GM21381 (cell line): ENCODE data around the gene GLYR1.

Experiments
- ATAC-seq: cut with Tn5 transposase; IDR thresholded peaks from one replicate; pipeline ENCODE4 v1.9.1; 2021; ENCODE audit warnings: mild to moderate bottlenecking, moderate library complexity; ENCODE audit not compliant: unreplicated experiment

The GLYR1 gene

DNA sequence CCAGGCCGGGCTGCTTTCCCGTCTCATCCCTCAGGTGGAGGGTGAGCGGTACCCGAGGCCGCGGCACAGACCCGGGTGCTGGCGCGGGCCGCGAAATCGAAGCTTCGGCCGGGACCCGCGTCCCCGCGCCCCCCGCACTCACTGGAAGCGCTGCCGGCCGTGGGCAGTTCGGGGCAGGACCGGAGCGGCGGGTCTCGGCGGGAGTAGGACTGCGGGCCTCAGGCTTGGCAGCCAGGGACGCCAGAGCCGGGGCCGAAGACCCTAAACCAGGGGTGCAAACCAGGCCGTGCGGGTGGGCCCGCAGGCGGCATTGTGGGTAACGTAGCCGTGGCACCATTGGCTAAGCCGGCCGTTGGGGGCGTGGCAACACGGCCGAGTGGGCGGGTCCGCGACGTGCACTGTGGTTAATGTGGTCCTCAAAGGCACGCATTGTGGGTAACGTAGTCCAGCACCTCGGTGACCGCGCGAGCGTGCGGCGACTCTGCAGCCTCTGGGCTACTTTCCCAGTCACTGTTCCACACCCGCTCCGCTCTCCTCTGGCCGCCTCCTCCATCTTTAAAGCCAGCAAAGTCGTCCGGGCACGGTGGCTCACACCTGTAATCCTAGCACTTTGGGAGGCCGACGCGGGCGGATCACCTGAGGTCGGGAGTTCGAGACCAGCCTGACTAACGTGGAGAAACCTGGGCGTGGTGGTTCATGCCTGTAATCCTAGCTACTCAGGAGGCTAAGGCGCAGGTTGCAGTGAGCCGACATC lies 80.0 kb downstream of the GLYR1 start, which contains the start of gene ZNF500:
ZNF500 (minus strand) TSS at position 288 of the 754 bp plus-strand sequence. CDS start 1,184 bp downstream, outside the sequence.
- peak; percentile 83 for ATAC-seq

DNA sequence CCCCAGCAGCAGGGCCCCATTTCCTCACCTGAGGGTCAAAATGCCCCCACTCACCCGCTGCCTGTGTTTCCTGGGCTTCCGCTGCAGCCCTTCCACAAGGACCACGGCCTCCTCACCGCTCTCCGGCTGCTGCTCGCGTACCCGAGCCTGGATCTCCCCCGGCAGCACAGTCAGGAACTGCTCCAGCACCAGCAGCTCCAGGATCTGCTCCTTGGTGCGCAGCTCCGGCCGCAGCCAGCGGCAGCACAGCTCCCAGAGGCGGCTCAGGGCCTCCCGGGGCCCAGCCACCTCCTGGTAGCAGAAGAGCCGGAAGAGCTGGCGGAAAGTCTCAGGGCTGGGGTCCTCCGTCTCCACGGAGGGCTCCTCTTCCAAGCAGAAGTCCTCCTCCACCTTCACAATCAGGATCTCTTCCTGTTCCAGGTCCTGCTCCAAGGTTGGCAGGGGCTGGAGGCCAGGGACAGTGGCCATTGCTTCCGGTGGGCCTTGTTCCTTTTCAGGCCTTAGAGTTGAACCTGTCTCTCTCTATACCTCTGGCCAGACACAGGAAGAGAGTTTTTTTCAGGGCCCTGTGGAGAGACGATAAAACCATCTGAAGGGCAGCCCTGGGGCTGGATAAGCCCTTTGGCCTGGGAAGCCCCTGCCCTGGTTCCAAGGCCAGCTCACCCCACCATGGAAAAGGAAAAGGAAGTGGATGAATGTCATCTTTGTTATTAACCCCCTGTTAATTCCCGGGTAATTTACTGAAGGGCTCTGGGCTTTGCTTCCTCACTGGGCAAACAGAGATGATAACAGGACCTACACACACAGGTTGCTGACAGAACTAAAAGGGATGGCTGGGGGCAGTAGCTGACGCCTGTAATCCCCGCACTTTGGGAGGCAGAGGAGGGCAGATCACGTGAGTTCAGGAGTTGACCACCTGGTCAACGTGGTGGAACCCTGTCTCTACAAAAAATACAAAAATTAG lies 81.3 kb downstream of the GLYR1 start:
- ATAC-seq: no peak

DNA sequence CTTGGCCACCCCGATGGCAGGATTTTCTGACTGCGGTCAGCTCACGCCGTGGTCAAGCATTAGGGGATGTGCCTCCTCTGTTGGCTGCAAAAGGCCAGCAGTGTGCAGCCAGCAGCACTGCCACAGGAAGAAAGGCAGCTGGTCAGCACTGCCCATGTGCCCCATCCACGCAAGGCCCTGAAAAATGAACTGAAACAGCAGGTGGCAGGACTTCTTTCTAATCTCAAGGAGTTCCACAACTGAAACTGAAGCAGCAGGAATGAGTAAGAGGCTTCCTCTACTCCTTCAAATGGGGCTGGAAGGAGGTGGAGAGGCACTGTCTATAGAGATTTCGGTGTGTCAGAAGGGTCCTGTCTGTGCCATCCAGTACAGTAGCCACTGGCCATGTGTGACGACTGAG lies 83.3 kb downstream of the GLYR1 start:
- no peak for ATAC-seq

DNA sequence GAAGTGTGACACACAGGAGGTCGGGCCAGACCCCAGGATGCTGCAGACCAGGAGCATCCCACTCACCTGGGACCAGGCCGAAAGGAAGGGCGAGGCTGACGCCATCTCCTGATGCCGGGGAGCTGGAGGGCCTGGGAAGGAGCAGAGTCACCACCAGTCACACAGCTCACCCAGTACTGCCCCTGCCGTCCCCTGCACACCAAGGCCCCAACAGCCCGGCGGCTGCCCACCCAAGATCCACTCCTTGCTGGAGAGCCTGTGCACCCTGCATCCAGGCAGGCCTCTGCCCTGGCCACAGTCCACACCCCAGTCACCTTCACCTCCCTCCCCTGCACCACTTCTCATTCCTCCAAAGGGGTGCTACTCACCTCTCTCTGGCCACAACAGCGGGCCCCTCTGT lies 84.9 kb downstream of the GLYR1 start:
- ATAC-seq: no peak

DNA sequence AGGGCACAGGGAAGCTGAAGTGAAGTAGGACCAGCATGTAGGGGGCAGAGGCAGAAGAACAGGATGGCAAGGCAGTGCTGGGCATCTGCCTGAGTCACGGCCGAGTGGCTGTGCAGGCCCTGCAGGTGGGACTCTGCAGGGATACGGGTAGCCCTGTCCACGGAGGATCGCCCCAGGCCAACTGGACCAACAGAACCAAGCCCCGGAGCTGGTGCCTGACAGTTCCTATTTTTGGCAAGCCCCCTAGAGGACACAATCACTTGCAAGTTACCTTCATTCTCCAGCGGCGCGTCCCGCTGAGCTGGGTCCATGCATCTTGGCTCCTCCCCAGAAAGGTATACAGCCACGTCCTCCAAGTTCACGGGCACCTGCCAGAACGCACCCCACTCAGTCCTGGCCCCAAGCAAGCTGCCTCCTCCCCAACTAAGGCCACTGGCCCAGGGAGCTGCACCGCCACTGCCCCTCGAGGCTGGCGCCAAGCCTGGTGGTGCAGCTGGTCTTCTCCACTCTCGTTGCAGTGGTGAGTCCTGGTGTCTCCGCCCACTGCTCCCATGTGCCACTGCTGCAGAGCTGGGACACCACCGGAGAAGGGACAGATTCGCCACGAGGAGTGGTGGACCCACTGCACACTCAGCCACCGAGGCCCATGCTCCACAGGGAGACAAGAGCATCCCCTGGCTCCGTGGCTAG lies 86.7 kb downstream of the GLYR1 start:
- ATAC-seq: no peak

DNA sequence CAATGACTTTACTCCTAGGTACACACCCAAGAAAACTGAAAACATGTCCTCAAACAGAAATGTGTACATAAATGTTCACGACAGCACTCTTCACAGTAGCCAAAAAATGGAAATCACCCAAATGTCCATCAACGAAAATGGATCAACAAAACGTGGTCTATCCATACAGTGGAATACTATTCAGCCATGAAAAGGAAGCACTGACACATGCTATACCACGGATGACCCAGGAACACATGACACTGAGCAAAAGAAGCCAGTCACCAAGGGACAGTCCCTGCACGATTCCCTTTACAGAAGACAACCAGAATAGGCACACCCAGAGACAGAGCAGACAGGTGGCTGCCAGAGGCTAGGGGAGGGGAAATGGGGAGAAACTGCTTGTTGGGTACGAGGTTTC lies 91.4 kb downstream of the GLYR1 start:
- ATAC-seq: no peak

DNA sequence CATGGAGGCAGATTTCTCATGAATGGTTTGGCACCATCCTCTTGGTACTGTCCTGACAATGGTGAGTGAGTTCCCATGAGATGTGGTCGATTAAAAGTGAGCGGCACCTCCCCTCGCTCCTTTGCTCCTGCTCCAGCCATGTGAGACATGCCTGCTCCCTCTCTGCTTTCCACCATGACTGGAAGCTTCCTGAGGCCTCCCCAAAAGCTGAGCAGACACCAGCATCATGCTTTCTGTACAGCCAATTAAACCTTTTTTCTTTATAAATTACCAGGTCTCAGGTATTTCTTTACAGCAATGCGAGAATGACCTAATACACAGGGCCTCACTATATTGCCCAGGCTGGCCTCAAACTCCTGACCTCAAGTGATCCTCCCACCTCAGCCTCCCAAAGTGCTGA lies 92.2 kb downstream of the GLYR1 start:
- ATAC-seq: no peak

DNA sequence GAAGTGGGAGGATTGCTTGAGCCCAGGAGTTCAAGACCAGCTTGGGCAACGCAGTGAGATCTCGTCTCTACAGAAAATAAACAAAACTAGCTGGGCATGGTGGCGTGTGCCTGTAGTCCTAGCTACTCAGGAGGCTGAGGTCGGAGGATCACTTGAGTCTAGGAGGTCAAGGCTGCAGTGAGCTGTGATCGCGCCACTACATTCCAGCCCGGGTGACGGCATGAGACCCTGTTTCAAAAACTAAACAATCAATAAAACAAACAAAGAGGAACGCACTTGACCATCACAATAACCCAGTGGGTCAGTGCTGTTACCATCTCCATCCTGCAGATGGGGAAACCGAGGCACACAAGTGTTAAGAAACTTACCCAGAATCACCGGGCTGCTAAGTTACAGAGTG lies 93.9 kb downstream of the GLYR1 start:
- no peak for ATAC-seq
